HPDE6-E6E7 (cell line): ENCODE results near the gene DUSP16.
"Not testable (repeated sequence)": the region's sequence is repeated elsewhere in the genome, so short reads cannot be mapped to it uniquely, and the experiment has no call there.

Experiments used
- DNase-seq: peaks from one replicate; pipeline ENCODE4 v3.0.0; 2011; ENCODE audit warnings: missing footprints; ENCODE audit errors: extremely low spot score

Gene DUSP16

GRCh38 chr12:12583510-12584178, 21.0 kb upstream of the DUSP16 start:
- DNase-seq, result no peak

GRCh38 chr12:12582895-12583303, 20.2 kb upstream of the DUSP16 start:
- DNase-seq, result no peak

- no peak for DNase-seq
Observed at GRCh38 chr12:12582193-12582881, 19.7 kb upstream of the DUSP16 start.

- not testable (repeated sequence) for DNase-seq
Observed at GRCh38 chr12:12580716-12581115, 18.1 kb upstream of the DUSP16 start.

- DNase-seq, result no peak
Observed at GRCh38 chr12:12577786-12578185, 15.1 kb upstream of the DUSP16 start.

GRCh38 chr12:12572659-12573058, 10.0 kb upstream of the DUSP16 start:
- DNase-seq, result no peak

GRCh38 chr12:12565971-12566370, 3.3 kb upstream of the DUSP16 start:
- not testable (repeated sequence) for DNase-seq

- no peak for DNase-seq
Observed at GRCh38 chr12:12564911-12565310, 2.2 kb upstream of the DUSP16 start.

- no peak for DNase-seq
Observed at GRCh38 chr12:12563290-12563928, 746 bp upstream of the DUSP16 start.

- DNase-seq, result no peak
Observed at GRCh38 chr12:12562016-12562483, 613 bp downstream of the DUSP16 start.

GRCh38 chr12:12561371-12562015, 1.2 kb downstream of the DUSP16 start:
- no peak for DNase-seq

- peak; percentile 50 for DNase-seq
Observed at GRCh38 chr12:12560587-12561370, 1.9 kb downstream of the DUSP16 start.

GRCh38 chr12:12559719-12560296, 2.9 kb downstream of the DUSP16 start:
- DNase-seq, result no peak

- DNase-seq, result no peak
Observed at GRCh38 chr12:12558291-12558690, 4.4 kb downstream of the DUSP16 start.

- DNase-seq, result no peak
Observed at GRCh38 chr12:12557733-12558132, 4.9 kb downstream of the DUSP16 start.

- no peak for DNase-seq
Observed at GRCh38 chr12:12555656-12556055, 7.0 kb downstream of the DUSP16 start.

GRCh38 chr12:12553208-12553785, 9.4 kb downstream of the DUSP16 start:
- no peak for DNase-seq

- no peak for DNase-seq
Observed at GRCh38 chr12:12551115-12551514, 11.5 kb downstream of the DUSP16 start.

GRCh38 chr12:12550277-12550676, 12.4 kb downstream of the DUSP16 start:
- DNase-seq, result no peak

GRCh38 chr12:12549426-12549825, 13.2 kb downstream of the DUSP16 start:
- DNase-seq, result no peak

- DNase-seq, result no peak
Observed at GRCh38 chr12:12548713-12549112, 13.9 kb downstream of the DUSP16 start.
